Metanephros (tissue), 1 donor: ENCODE data around the gene SFTPA1. TPM values are rescaled to one million over a fixed set of nuclear protein-coding genes. Genes with fewer than 3 reads are reported as not detected.

Source experiments
- total RNA-seq: library from RNA; depleted of rRNA; stranded (reverse); fragments of >200 nt; gene quantifications from one replicate; pipeline ENCODE4 v1.2.3, GENCODE V29; 2014

The SFTPA1 gene
- total RNA-seq, result 0.88 TPM

DNA sequence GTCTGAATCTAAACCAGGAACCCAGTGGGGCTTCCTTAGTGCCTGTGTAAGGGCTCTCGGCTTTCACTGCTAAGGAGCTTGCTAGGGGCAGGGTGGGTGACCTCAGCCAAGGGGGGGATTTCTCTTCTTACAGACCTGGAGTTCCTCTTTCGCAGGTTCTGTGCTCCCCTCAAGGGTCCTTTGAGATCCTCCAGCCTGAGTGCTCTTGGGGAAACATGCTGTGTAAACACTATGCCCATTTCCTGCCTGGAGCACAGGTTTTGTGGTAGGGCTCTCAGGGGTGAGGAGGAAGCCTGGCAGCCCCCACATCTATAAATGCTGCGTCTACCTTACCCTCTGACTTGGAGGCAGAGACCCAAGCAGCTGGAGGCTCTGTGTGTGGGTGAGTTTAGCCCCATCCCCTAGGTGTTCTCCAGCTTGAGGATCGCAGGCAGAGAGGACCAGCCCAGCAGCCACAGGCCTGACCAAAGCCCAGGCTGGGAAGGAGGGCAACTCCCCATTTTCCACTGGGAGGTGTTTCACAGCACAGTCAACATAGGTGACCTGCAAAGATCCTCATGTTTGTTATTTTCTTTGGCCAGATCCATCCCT is at the start of gene SFTPA1:
TSS of gene SFTPA1 (plus strand) at position 339 of the 591 bp plus-strand sequence. CDS start 887 bp downstream, outside the sequence.

Other genes starting within 250 kb of the SFTPA1 start
- gene ZCCHC24, start 165.3 kb upstream of the SFTPA1 start, total RNA-seq, result 22.8 TPM
- 0.12 TPM for gene EIF5AL1, start 98.4 kb upstream of the SFTPA1 start, total RNA-seq
- not detected for gene SFTPA2, start 50.5 kb upstream of the SFTPA1 start, total RNA-seq
- gene NUTM2B, start 92.3 kb downstream of the SFTPA1 start, total RNA-seq, result 0.23 TPM
- gene NUTM2E, start 215.8 kb downstream of the SFTPA1 start, total RNA-seq, result 0.76 TPM